Small intestine (tissue), 7 donors: ENCODE results near the gene FTO. TPM values are rescaled to one million over a fixed set of nuclear protein-coding genes. Genes with fewer than 3 reads are reported as not detected.

Experiments
- DNase-seq, 2 donors: peaks; one replicate each; pipeline versions ENCODE4 v3.0.0 to v3.0.0-alpha.2; 2013
- FAIRE-seq: peaks from 2 replicates; lab custom pipeline; 2012; peaks lifted over from hg19 to GRCh38; lab: Jason Lieb, UNC
- H3K27ac ChIP-seq, 3 donors: one replicate each; pipeline ENCODE4 v1.5.1; 2013; ENCODE audit warnings: low read length in 2 of 3, mild to moderate bottlenecking in 2 of 3, control low read depth in 1 of 3, inconsistent platforms in 1 of 3, low read depth in 1 of 3, moderate library complexity in 1 of 3
- H3K27me3 ChIP-seq, 3 donors: one replicate each; pipeline ENCODE4 v1.6.1; 2013; ENCODE audit warnings: low read length in 3 of 3, inconsistent platforms in 1 of 3; ENCODE audit not compliant: control insufficient read depth in 3 of 3, insufficient read depth in 3 of 3
- H3K36me3 ChIP-seq, 3 donors: one replicate each; pipeline ENCODE4 v1.6.1; 2013; ENCODE audit warnings: low read length in 3 of 3, inconsistent platforms in 1 of 3, low read depth in 1 of 3, mild to moderate bottlenecking in 1 of 3, moderate library complexity in 1 of 3; ENCODE audit not compliant: control insufficient read depth in 3 of 3, insufficient read depth in 2 of 3
- H3K4me1 ChIP-seq, 3 donors: one replicate each; pipeline ENCODE4 v1.6.1; 2013; ENCODE audit warnings: low read length in 2 of 3, inconsistent platforms in 1 of 3, low read depth in 1 of 3, mild to moderate bottlenecking in 1 of 3, moderate library complexity in 1 of 3; ENCODE audit not compliant: control insufficient read depth in 3 of 3, insufficient read depth in 2 of 3
- H3K4me3 ChIP-seq, 3 donors: one replicate each; pipeline ENCODE4 v1.5.1; 2013; ENCODE audit warnings: low read length in 3 of 3, control low read depth in 1 of 3, inconsistent platforms in 1 of 3, low read depth in 1 of 3, mild to moderate bottlenecking in 1 of 3, moderate library complexity in 1 of 3
- H3K9me3 ChIP-seq, 2 donors: one replicate each; pipeline ENCODE4 v1.6.1; 2013; ENCODE audit warnings: low read depth in 1 of 2, low read length in 1 of 2; ENCODE audit not compliant: control insufficient read depth in 2 of 2, insufficient read depth in 1 of 2
- WGBS, 3 donors: extraction: QIAGEN DNeasy Blood & Tissue Kit; methylation state at CpG; one replicate each; pipeline ENCODE4 v1.1.7; 2013; 5-methylcytosine and 5-hydroxymethylcytosine counted together
- polyA plus RNA-seq, 4 donors: library from polyadenylated mRNA; stranded (reverse) in 3 of 4; unstranded in 1 of 4; fragments of 200-250 nt in 3 of 4; fragments of 120-200 nt in 1 of 4; gene quantifications; one replicate each; pipeline versions ENCODE4 v1.2.1 to v1.2.3, GENCODE V29; 2013
- donor health status: healthy with polysubstance abuse.
- donor health status: control.
- donor health status: control.
- donor health status: Bipolar disorder and iron deficiency.
- donor health status: healthy.

FTO gene
- polyA plus RNA-seq, 4 donors = 5.4 to 36.8 (median 12.2) TPM

DNA sequence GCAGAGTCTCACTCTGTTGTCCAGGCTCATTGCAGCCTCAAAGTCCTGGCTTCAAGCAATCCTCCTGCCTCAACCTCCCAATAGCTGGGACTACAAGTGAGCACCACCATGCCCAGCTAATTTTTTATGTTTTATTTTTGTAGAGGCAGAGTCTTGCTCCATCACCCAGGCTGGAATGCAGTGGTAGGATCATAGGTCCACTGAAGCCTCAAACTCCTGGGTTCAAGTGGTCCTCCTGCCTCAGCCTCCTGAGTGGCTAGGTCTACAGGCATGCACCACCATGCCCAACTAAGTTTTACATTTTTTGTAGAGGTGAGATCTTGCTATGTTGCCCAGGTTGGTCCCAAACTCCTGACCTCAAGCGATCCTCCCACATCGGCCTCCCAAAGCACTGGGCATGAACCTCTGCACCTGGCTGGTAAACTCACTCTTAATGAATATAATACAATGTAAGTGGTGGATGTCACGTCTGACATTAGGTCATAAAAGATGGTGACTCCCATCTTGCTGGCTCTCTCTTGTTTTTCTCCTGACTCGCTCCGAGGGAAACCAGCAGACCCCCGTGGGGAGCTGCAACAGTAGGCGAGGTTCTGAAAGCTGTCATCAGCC is 456.4 kb downstream of the FTO start:
- Histone ChIP-seq H3K4me1 (no peaks in the 10 kb centered on the region), H3K27me3 (no peaks in the 10 kb centered on the region), H3K27ac (no peak overlapping the region), H3K4me3 (no peak overlapping the region), H3K9me3 (no peaks in the 10 kb centered on the region), H3K36me3 (no peaks in the 10 kb centered on the region)
- no peak for FAIRE-seq
- DNase-seq = no peak
- 77 to 85% (median 80%) methylated on average over 7 of the region's 7 CpGs for WGBS, 3 donors

DNA sequence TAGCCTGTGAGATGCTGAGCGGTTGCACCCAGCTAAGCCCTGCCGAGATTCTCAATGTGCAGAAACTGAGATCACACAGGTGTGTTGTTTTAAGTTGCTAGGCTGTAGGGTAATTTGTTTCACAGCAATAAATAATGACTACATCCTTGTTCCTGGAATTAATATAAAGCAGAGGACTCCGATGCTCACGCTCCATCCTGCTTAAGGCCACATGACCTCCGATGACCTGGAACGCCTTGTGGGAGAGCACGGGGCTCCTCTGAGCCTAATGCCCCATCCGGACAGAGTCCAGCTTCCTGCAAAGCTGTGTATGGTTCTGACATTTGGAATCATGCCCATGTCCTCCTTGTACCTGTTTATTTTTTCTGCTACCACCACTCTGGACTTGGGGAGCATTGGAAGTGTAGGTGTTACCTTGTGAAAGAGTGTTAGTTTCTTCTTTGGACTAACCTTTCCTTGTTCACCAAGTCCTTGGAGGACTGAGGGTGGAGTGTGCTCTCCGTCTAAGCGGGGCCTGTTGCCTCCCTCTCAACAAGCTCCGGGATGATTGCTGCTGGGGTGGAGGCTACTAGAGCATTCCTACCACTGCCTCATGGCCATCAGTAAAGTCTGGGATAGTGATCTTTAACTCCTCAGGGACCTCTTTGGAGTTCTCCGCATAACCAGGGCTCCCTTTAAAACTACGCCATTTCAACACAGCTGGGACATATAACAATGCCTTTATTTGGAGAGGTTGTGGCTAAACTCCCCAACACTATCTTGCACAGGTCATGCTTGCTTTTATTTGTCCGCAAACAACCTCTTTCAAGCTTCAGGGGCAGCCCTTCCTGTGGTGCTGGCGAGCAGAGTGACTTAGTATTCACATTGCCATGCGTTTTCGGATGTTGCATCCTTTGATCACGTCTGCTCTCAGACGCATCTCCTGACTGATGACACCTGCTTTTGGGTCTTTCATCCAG is 457.3 kb downstream of the FTO start:
- FAIRE-seq (no peak), DNase-seq (peak in 1 of 2 donors; percentile 35)
- H3K36me3 ChIP-seq = no peaks in the 10 kb centered on the region
- no peak overlapping the region for H3K27ac ChIP-seq
- no peaks in the 10 kb centered on the region for H3K9me3 ChIP-seq
- 54 to 67% (median 57%) methylated on average over 19 of the region's 19 CpGs for WGBS, 3 donors
- H3K27me3 ChIP-seq = no peaks in the 10 kb centered on the region
- H3K4me1 ChIP-seq = no peaks in the 10 kb centered on the region
- no peak overlapping the region for H3K4me3 ChIP-seq

DNA sequence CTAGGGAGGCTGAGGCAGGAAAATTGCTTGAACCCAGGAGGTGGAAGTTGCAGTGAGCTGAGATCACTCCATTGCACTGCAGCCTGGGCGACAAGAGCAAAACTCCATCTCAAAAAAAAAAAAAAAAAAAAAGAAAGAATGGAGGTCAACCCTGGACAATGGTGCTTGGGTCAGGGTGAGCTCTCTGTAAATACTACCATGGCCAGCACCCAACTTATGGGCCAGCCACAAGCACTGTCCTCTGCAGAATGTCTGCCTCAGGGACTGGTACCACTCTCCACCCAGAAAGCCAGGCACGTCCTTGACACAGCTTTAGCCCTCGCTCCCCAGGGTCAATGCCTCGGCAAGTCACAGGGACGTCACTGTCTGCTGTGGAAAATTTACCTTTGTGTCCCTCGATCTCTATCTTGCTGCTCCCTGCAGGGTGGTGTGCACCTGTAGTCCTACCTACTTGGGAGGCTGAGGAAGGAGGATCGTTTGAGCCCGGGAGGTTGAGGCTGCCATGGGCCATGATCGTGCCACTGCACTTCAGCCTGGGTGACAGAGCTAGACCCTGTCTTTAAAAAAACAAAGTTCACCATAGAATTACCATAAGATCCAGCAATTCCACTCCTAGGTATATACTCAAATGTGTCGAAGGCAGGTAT is 459.4 kb downstream of the FTO start:
- Histone ChIP-seq H3K4me3 (no peak overlapping the region), H3K4me1 (no peaks in the 10 kb centered on the region), H3K27ac (no peak overlapping the region), H3K27me3 (no peaks in the 10 kb centered on the region), H3K36me3 (no peaks in the 10 kb centered on the region), H3K9me3 (no peaks in the 10 kb centered on the region)
- FAIRE-seq (no peak), DNase-seq (no peak)
- WGBS, 3 donors = 87 to 92% (median 90%) methylated on average over 10 of the region's 10 CpGs

DNA sequence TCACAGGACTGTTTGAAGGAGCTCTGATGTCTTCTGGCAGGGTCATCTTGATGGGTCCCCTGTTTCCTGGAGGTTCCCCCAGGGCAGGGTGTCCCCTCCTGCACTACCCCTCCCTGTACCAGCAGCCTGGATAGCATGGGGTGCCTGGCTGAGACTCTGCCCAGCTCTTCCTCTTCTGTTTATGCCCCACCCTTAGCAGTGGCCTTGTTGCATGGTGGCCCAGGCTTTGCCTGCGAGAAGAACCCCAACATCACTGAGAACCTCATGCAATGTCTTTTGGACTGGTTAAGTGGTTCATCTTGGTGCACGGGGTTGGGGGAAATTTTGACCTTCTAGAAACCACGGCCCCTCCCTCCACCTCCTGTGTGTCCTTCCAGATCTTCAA is 460.8 kb downstream of the FTO start:
- Histone ChIP-seq H3K4me3 (no peak overlapping the region), H3K27ac (no peak overlapping the region), H3K9me3 (no peaks in the 10 kb centered on the region), H3K4me1 (no peaks in the 10 kb centered on the region), H3K27me3 (peaks cover 0 to 9% (median 0%) of the 10 kb centered on the region in 3 donors), H3K36me3 (no peaks in the 10 kb centered on the region)
- FAIRE-seq = no peak
- 77 to 86% (median 86%) methylated on average over 3 of the region's 3 CpGs for WGBS, 3 donors
- no peak for DNase-seq

DNA sequence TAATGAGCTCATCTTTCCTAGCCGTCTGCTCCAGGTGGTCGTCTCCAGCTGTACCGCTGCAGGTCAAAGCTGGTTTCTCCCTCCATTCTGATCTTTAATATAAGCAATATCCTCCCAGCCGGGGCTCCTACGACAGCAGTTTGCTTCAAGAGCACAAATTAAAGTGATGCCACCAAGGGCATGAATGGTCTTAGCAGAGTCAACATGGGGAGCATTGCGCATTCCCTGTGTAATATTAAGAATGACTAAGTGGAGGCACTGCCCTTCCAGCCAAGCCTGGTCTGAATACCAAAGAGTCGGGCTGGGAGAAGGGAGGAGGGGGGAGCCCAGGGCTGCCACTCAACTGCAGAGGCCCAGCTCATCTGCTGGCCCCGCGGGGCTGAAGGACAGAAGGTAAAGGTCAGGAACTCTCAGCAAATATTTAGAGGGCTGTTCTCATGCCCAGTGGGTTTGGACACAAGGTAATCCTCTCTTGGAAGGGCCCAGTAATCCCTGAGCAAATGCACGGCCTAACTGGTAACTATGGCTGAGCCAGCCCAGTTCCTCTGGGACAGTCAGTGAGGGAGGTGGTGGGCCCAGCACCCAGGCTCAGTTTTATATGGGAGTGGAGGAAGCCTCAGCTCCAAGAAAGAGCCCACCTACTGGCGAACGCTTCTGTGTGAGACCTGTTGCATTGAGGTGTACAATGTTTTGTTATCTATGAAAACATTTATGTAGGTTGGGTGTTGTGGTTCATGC is 461.4 kb downstream of the FTO start:
- Histone ChIP-seq H3K27ac (no peak overlapping the region), H3K9me3 (no peaks in the 10 kb centered on the region), H3K36me3 (no peaks in the 10 kb centered on the region), H3K27me3 (peaks cover 0 to 12% (median 0%) of the 10 kb centered on the region in 3 donors), H3K4me1 (no peaks in the 10 kb centered on the region), H3K4me3 (no peak overlapping the region)
- 81 to 83% (median 83%) methylated on average over 12 of the region's 12 CpGs for WGBS, 3 donors
- DNase-seq (no peak), FAIRE-seq (no peak)

DNA sequence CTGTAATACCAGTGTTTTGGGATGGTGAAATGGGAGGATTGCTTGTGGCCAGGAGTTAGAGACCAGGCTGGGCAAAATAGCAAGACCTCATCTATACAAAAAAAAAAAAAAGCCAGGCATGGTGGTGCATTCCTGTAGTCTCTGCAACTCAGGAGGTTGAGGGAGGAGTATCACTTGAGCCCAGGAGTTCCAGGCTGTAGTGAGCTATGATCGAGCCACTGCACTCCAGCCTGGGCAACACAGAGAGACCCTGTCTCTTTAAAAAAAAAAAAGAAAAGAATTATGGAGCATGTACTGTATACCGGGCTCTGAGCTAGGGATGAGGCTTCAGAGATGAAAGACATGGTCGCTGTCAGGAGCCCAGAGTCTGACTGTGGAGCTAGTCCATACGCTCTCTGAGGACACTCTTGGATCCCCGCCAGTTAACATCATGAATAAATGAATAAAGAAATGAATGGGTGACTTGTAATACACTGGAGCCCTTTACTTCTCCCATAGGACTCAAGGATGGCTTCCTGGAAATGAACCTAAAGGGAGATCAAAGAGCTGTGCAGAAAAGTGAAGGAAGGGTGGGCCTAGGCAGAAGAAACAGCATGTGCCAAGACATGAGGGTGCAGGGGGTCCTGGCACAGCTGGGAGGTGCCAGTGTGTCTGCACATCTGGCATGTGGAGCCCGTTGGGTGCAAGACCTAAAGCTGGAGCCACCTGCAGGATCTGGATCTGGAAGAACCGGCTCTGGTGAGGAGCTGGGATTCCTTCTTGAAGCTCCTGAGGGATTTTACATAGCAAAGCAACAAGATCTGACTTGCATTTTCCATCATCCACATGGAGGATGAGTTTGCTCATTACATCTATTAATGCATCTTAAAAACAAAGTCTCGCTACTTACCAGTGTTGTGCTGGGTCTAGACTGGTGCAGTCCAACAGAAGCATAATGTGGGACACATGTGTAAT is 462.2 kb downstream of the FTO start:
- H3K4me1 ChIP-seq = no peaks in the 10 kb centered on the region
- H3K4me3 ChIP-seq = no peak overlapping the region
- no peak overlapping the region for H3K27ac ChIP-seq
- FAIRE-seq = no peak
- H3K9me3 ChIP-seq = no peaks in the 10 kb centered on the region
- H3K36me3 ChIP-seq = no peaks in the 10 kb centered on the region
- WGBS, 3 donors = 77 to 79% (median 78%) methylated on average over 8 of the region's 8 CpGs
- peaks cover 0 to 17% (median 1%) of the 10 kb centered on the region in 3 donors for H3K27me3 ChIP-seq
- no peak for DNase-seq

DNA sequence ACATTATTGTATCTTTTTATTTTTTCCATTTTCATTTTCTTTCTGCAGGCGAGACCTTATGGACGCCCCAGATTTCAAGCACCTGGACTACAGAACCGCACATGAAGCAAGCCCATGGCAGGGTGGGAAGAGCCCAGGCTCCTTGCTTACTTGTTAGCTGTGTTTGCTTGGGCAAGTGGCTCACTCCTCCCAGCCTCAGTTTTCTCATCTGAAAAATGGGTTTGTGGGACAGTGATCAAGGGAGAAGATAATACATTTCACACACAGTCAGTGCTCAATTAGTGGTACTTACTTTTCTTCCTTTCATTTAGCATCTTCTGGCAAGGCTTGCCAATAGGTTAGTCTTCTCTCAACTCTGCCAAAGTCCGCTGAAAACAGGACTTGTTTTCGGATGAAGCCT is 465.2 kb downstream of the FTO start:
- H3K4me1 ChIP-seq = no peaks in the 10 kb centered on the region
- WGBS, 3 donors = 92 to 95% (median 94%) methylated on average over 5 of the region's 5 CpGs
- no peak for FAIRE-seq
- no peaks in the 10 kb centered on the region for H3K36me3 ChIP-seq
- no peak overlapping the region for H3K27ac ChIP-seq
- H3K4me3 ChIP-seq = no peak overlapping the region
- no peaks in the 10 kb centered on the region for H3K9me3 ChIP-seq
- DNase-seq = no peak
- H3K27me3 ChIP-seq = peaks cover 0 to 34% (median 3%) of the 10 kb centered on the region in 3 donors
